Mesenchymal stem cell (in vitro differentiated cells and primary cell): Measurements from ENCODE around the gene HOXC12.

Experiments
- DNase-seq: peaks from one replicate; pipeline ENCODE4 v3.0.0-alpha.2; 2013
- H2AFZ ChIP-seq: one replicate; pipeline ENCODE4 v1.6.1; 2013; ENCODE audit warnings: low read depth, mild to moderate bottlenecking, control low read depth, inconsistent platforms, low read length, moderate library complexity
- H2AK5ac ChIP-seq: 2 replicates; pipeline ENCODE4 v1.6.1; 2013; ENCODE audit warnings: low read length, moderate library complexity, mild to moderate bottlenecking, inconsistent platforms; ENCODE audit not compliant: severe bottlenecking
- H2BK120ac ChIP-seq: one replicate; pipeline ENCODE4 v1.6.1; 2013; ENCODE audit warnings: low read depth, mild to moderate bottlenecking, inconsistent platforms, low read length, moderate library complexity
- H2BK12ac ChIP-seq, 2 experiments: one replicate each; pipeline ENCODE4 v1.6.1; 2013; ENCODE audit warnings: inconsistent platforms in 2 of 2, low read length in 2 of 2, mild to moderate bottlenecking in 2 of 2, moderate library complexity in 2 of 2, control low read depth in 1 of 2
- H2BK15ac ChIP-seq: one replicate; pipeline ENCODE4 v1.6.1; 2013; ENCODE audit warnings: mild to moderate bottlenecking, low read depth, inconsistent platforms; ENCODE audit not compliant: poor library complexity, severe bottlenecking
- H2BK5ac ChIP-seq: 2 replicates; pipeline ENCODE4 v1.6.1; 2013; ENCODE audit warnings: low read depth, mild to moderate bottlenecking, low read length, control low read depth, inconsistent platforms; ENCODE audit not compliant: poor library complexity, severe bottlenecking
- H3K14ac ChIP-seq, 2 experiments: one replicate each; pipeline ENCODE4 v1.6.1; 2013; ENCODE audit warnings: inconsistent platforms in 2 of 2, low read length in 2 of 2, control low read depth in 1 of 2, mild to moderate bottlenecking in 1 of 2, moderate library complexity in 1 of 2
- H3K18ac ChIP-seq, 2 experiments: one replicate each; pipeline ENCODE4 v1.6.1; 2013; ENCODE audit warnings: inconsistent platforms in 2 of 2, low read length in 2 of 2, control low read depth in 1 of 2, low read depth in 1 of 2, mild to moderate bottlenecking in 1 of 2
- H3K23ac ChIP-seq, 2 experiments: one replicate each; pipeline ENCODE4 v1.6.1; 2013; ENCODE audit warnings: inconsistent platforms in 2 of 2, low read length in 2 of 2, mild to moderate bottlenecking in 2 of 2, moderate library complexity in 2 of 2, control low read depth in 1 of 2
- H3K27ac ChIP-seq: 2 replicates; pipeline ENCODE4 v1.5.1; 2013; ENCODE audit warnings: mild to moderate bottlenecking, moderate library complexity, low read length, control low read depth, inconsistent platforms; ENCODE audit not compliant: poor library complexity, severe bottlenecking
- H3K27me3 ChIP-seq, 2 experiments: 2 replicates each; pipeline versions ENCODE4 v1.6.1 to v1.7.0; 2013; ENCODE audit warnings: low read length in 2 of 2, mild to moderate bottlenecking in 2 of 2, moderate library complexity in 2 of 2, control low read depth in 1 of 2, inconsistent platforms in 1 of 2; ENCODE audit not compliant: control insufficient read depth in 1 of 2, insufficient read depth in 1 of 2
- H3K36me3 ChIP-seq, 2 experiments: 2 replicates each; pipeline versions ENCODE4 v1.6.1 to v1.7.0; 2013; ENCODE audit warnings: low read length in 2 of 2, control low read depth in 1 of 2, inconsistent platforms in 1 of 2, low read depth in 1 of 2, mild to moderate bottlenecking in 1 of 2; ENCODE audit not compliant: insufficient read depth in 2 of 2, control insufficient read depth in 1 of 2
- H3K4ac ChIP-seq, 2 experiments: one replicate each; pipeline ENCODE4 v1.6.1; 2013; ENCODE audit warnings: inconsistent platforms in 2 of 2, low read length in 2 of 2, mild to moderate bottlenecking in 2 of 2, moderate library complexity in 2 of 2, control low read depth in 1 of 2, low read depth in 1 of 2
- H3K4me1 ChIP-seq: 2 replicates; pipeline ENCODE4 v1.6.1; 2013; ENCODE audit warnings: low read depth, low read length, control low read depth; ENCODE audit not compliant: control insufficient read depth, insufficient read depth
- H3K4me2 ChIP-seq: 2 replicates; pipeline ENCODE4 v1.6.1; 2013; ENCODE audit warnings: low read length, mild to moderate bottlenecking, inconsistent platforms; ENCODE audit not compliant: poor library complexity, severe bottlenecking
- H3K4me3 ChIP-seq, 2 experiments: 2 replicates each; pipeline versions ENCODE4 v1.5.1 to v1.7.0; 2013; ENCODE audit warnings: low read length in 2 of 2, mild to moderate bottlenecking in 2 of 2, control low read depth in 1 of 2, low read depth in 1 of 2; ENCODE audit not compliant: insufficient read depth in 1 of 2
- H3K79me1 ChIP-seq: replicated peaks from 2 replicates; pipeline ENCODE4 v1.6.1; 2013; ENCODE audit warnings: mild to moderate bottlenecking, control low read depth, low read length, inconsistent platforms; ENCODE audit not compliant: poor library complexity, severe bottlenecking
- H3K9ac ChIP-seq: 2 replicates; pipeline ENCODE4 v1.7.0; 2013; ENCODE audit warnings: mild to moderate bottlenecking, low read length, moderate library complexity
- H3K9me3 ChIP-seq: 2 replicates; pipeline ENCODE4 v1.7.0; 2013; ENCODE audit warnings: mild to moderate bottlenecking, low read length; ENCODE audit not compliant: control insufficient read depth
- H4K8ac ChIP-seq: one replicate; pipeline ENCODE4 v1.6.1; 2013; ENCODE audit warnings: inconsistent platforms, mild to moderate bottlenecking, low read length, moderate library complexity
- H4K91ac ChIP-seq: one replicate; pipeline ENCODE4 v1.6.1; 2013; ENCODE audit warnings: mild to moderate bottlenecking, low read length, inconsistent platforms
- WGBS: methylation state at CpG from one replicate; pipeline ENCODE4 v1.1.7; 2013; ENCODE audit warnings: mixed read lengths; 5-methylcytosine and 5-hydroxymethylcytosine counted together

HOXC12 gene

DNA sequence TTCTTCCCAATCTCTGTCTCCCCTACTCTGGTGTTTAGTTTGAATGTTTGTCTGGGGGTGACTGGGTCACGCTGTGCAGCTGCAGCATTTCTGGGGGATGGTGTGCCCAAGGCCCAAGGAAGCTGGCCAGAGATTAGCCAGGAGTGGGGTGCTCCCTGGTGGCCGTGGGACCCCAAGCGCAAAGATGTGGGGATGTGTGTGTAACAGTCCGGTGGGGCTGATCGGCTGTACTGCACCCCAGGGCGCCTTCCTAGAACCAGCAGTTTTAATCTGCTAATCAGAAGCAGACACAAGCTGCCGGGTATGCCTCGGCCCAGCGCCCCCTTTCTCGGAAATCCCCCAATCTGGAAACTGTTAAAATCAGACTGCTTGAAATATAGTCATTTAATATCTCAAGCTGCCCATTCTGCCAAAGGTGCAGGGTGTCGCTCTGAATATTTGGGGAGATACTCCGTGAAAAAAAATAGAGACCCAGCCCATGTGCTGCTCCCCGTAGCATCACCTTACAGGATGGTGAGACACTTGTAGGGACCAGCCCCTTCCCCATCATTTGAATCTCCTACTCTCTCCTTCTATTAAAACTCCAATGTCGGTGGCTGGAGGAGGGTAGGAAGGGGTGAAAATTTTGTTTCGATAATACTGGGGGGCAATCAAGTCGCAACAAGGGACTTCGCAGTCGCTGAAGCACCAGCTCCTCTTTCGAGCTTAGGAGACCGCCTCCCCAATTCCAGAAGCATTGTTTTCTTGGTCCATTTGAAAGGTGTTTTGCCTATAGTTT, 49.5 kb downstream of the HOXC12 start:
- WGBS, result 70% methylated on average over 14 of the region's 20 CpGs
- H2AK5ac ChIP-seq, result peak overlapping the region; percentile 76
- no peak for DNase-seq

DNA sequence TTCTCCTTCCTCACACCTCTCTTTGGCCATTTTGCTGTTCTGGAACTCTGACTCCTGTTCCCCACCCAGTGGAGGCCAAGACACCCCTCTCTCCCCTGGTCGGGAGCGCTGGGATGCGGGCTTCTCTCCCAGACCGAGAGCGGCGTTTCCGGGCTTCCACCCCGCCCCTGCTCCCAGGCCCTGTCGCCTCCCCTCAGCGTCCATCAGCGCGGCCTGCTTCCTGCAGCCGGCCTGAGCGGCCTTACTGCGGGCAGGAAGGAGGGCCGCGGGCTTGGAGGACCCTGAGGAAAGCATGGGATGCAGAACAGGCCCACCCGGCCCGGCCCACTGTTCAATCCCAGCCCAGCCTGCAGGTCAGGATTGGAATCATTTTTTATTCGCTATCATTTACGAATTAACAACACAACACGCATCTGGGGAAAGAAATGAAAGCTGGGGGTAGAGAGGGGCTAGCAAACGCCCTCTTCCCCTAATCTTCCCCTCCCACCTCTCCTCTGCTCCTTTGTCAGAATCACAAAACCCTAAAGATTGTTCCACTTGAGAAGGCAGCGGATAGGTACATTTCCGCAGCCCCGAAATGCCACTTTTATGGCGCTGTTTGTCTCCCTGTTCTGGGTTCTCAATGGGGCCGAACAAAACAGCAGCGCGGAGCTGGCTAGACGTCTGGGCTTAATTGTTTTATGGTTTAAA, 50.3 kb downstream of the HOXC12 start:
- H3K27me3 ChIP-seq, result no peaks in the 10 kb centered on the region
- no peak overlapping the region for H2BK120ac ChIP-seq
- no peak overlapping the region for H2BK15ac ChIP-seq
- 12% methylated on average over 31 of the region's 31 CpGs for WGBS
- peak overlapping the region; percentile 30 for H2AFZ ChIP-seq
- peak overlapping the region; percentile 91 for H4K8ac ChIP-seq
- DNase-seq, result peak; percentile 68
- no peak overlapping the region for H3K14ac ChIP-seq
- peak overlapping the region; percentile 76 for H2AK5ac ChIP-seq
- H3K4me2 ChIP-seq, result peak overlapping the region; percentile 76
- H3K9me3 ChIP-seq, result no peaks in the 10 kb centered on the region
- H4K91ac ChIP-seq, result no peak overlapping the region
- H3K23ac ChIP-seq, result no peak overlapping the region
- peak overlapping the region; percentile 31 to 86 for H3K4me3 ChIP-seq
- H3K79me1 ChIP-seq, result no peaks in the 10 kb centered on the region
- no peak overlapping the region for H2BK5ac ChIP-seq
- H3K9ac ChIP-seq, result peak overlapping the region; percentile 98
- peaks cover 36% of the 10 kb centered on the region for H3K4me1 ChIP-seq
- H2BK12ac ChIP-seq, result peak overlapping the region; percentile 23 to 42
- peak overlapping the region; percentile 76 to 85 for H3K18ac ChIP-seq
- peak overlapping the region; percentile 81 for H3K27ac ChIP-seq
- peak overlapping the region; percentile 67 to 85 for H3K4ac ChIP-seq
- H3K36me3 ChIP-seq, result peaks cover 0 to 3% of the 10 kb centered on the region in 2 experiments

More for the DNA sequence above, 49.5 kb downstream of the HOXC12 start:
- peak overlapping the region; percentile 73 for H3K27ac ChIP-seq
- peaks cover 36% of the 10 kb centered on the region for H3K4me1 ChIP-seq
- no peaks in the 10 kb centered on the region for H3K27me3 ChIP-seq
- H4K91ac ChIP-seq, result no peak overlapping the region
- H2BK12ac ChIP-seq, result peak overlapping the region; percentile 4 to 11
- H3K9ac ChIP-seq, result peak overlapping the region; percentile 98
- peak overlapping the region in 1 of 2 experiments; percentile 23 for H3K23ac ChIP-seq
- H3K79me1 ChIP-seq, result no peaks in the 10 kb centered on the region
- H3K18ac ChIP-seq, result peak overlapping the region in 1 of 2 experiments; percentile 76
- peak overlapping the region; percentile 24 for H2BK120ac ChIP-seq
- no peak overlapping the region for H3K14ac ChIP-seq
- peak overlapping the region; percentile 76 for H3K4me2 ChIP-seq
- H3K4me3 ChIP-seq, result peak overlapping the region in 1 of 2 experiments; percentile 86
- H3K36me3 ChIP-seq, result peaks cover 0 to 3% of the 10 kb centered on the region in 2 experiments
- no peak overlapping the region for H4K8ac ChIP-seq
- no peak overlapping the region for H2BK15ac ChIP-seq
- H3K4ac ChIP-seq, result peak overlapping the region in 1 of 2 experiments; percentile 67
- H3K9me3 ChIP-seq, result no peaks in the 10 kb centered on the region
- H2BK5ac ChIP-seq, result no peak overlapping the region
- peak overlapping the region; percentile 30 for H2AFZ ChIP-seq

DNA sequence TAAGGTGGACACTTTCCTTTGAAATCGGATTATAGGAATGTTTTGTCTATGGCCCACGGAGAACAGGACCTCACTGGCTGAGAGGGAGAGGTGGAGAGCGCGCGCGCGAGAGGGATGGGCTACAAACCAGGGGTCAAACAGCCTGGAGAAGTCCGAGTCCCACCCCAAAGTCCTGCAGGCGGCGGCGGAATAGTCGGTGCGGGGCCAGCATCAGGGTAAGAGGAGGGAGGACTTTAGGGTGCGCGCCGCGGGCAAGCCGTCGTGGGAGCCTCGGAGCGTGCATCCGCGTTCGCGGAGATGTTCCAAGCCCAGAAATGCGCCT, 50.8 kb downstream of the HOXC12 start:
- Histone ChIP-seq H2BK5ac (no peak overlapping the region), H2AK5ac (no peak overlapping the region), H3K4me2 (peak overlapping the region; percentile 76), H3K36me3 (peaks cover 0 to 3% of the 10 kb centered on the region in 2 experiments), H3K79me1 (no peaks in the 10 kb centered on the region), H3K4me1 (peaks cover 36% of the 10 kb centered on the region), H2BK15ac (peak overlapping the region; percentile 41), H4K8ac (peak overlapping the region; percentile 91), H2BK12ac (peak overlapping the region; percentile 42 to 76), H3K14ac (no peak overlapping the region), H2BK120ac (peak overlapping the region; percentile 57), H3K27me3 (no peaks in the 10 kb centered on the region), H3K27ac (peak overlapping the region; percentile 81), H3K9ac (peak overlapping the region; percentile 98), H3K18ac (peak overlapping the region; percentile 58 to 76), H4K91ac (no peak overlapping the region), H3K4ac (peak overlapping the region; percentile 21 to 76), H3K23ac (peak overlapping the region; percentile 61 to 68), H2AFZ (no peak overlapping the region), H3K9me3 (no peaks in the 10 kb centered on the region), H3K4me3 (peak overlapping the region; percentile 42 to 86)
- WGBS, result 10% methylated on average over 25 of the region's 26 CpGs
- peak; percentile 43 for DNase-seq
